Measurements from ENCODE around the gene TSNAX. TPM values are rescaled to one million over a fixed set of nuclear protein-coding genes. Genes with fewer than 3 reads are reported as not detected.

TSNAX gene
- total and polyA plus RNA-seq, 8 donors: 10.2 to 63.4 (median 23.1) TPM

- 49 to 54% (median 51%) methylated on average over 15 of the region's 15 CpGs for WGBS, 5 donors
- intact Hi-C loops (cut with DNase I; ENCODE audit: low total_unique reads): no loop called here
- TF ChIP-seq POLR2A (IDR thresholded peaks at IDR 0.05): no peak
- no peak for TF ChIP-seq CTCF (IDR thresholded peaks at IDR 0.05)
- no peak for TF ChIP-seq EP300 (IDR thresholded peaks at IDR 0.05)
- TF ChIP-seq POLR2AphosphoS5 (IDR thresholded peaks at IDR 0.05): no peak
These were observed 790 bp upstream of the TSNAX start for GRCh38 chr1:231527586-231528171.

GRCh38 chr1:231533240-231533639 is 4.8 kb downstream of the TSNAX start:
- H3K4me3 ChIP-seq: no peak overlapping the region

More at GRCh38 chr1:231527586-231528171, 790 bp upstream of the TSNAX start:
- DNase-seq: peak in 1 of 2 donors; percentile 10
- no peaks in the 10 kb centered on the region for H3K27me3 ChIP-seq
- no peaks in the 10 kb centered on the region for H3K9me3 ChIP-seq
- peak overlapping the region; percentile 67 to 89 (median 78) for H3K4me3 ChIP-seq
- peaks cover 7 to 45% (median 37%) of the 10 kb centered on the region in 4 donors for H3K4me1 ChIP-seq
- H3K36me3 ChIP-seq: peaks cover 0 to 18% (median 13%) of the 10 kb centered on the region in 4 donors
- H3K27ac ChIP-seq: peak overlapping the region; percentile 88 to 96 (median 90)

DNA sequence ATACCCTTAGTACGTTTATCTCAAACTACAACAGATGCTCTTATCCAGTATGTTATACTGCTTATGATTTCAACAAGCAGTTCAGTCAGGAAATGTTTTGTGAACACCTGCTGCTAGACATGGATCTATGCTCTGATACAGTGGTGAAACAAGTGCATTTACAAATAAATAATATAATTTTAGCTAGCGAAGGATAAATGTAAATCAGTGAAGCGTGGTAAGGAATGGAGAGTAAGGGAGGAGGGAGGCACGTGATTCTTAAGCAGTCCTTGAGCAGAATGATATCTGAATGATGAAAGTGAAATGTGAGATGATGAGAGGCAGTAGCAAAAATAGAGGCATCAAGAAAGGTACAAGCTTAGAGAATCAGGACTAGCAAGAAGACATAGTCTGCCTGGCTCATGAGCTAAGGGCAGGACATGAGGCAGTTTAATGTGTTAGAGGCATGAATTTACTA is 6.3 kb downstream of the TSNAX start:
- peaks cover 0 to 57% (median 49%) of the 10 kb centered on the region in 4 donors for H3K36me3 ChIP-seq
- no peak for TF ChIP-seq POLR2A (IDR thresholded peaks at IDR 0.05)
- no peak for TF ChIP-seq CTCF (IDR thresholded peaks at IDR 0.05)
- TF ChIP-seq POLR2AphosphoS5 (IDR thresholded peaks at IDR 0.05): no peak
- no peak for TF ChIP-seq EP300 (IDR thresholded peaks at IDR 0.05)
- no peak for DNase-seq
- peaks cover 3 to 57% (median 32%) of the 10 kb centered on the region in 4 donors for H3K4me1 ChIP-seq
- intact Hi-C loops (cut with DNase I; ENCODE audit: low total_unique reads): no loop called here
- WGBS, 5 donors: 65 to 74% (median 74%) methylated on average over 4 of the region's 4 CpGs
- H3K9me3 ChIP-seq: no peaks in the 10 kb centered on the region
- H3K27me3 ChIP-seq: no peaks in the 10 kb centered on the region
- no peak overlapping the region for H3K27ac ChIP-seq
- H3K4me3 ChIP-seq: no peak overlapping the region

More at GRCh38 chr1:231533240-231533639, 4.8 kb downstream of the TSNAX start:
- no peak for DNase-seq
- Histone ChIP-seq H3K27me3 (no peaks in the 10 kb centered on the region), H3K27ac (no peak overlapping the region), H3K9me3 (no peaks in the 10 kb centered on the region), H3K4me1 (peaks cover 7 to 66% (median 41%) of the 10 kb centered on the region in 4 donors), H3K36me3 (peaks cover 0 to 51% (median 40%) of the 10 kb centered on the region in 4 donors)
- TF ChIP-seq EP300 (IDR thresholded peaks at IDR 0.05): no peak
- TF ChIP-seq POLR2AphosphoS5 (IDR thresholded peaks at IDR 0.05): no peak
- no peak for TF ChIP-seq CTCF (IDR thresholded peaks at IDR 0.05)
- TF ChIP-seq POLR2A (IDR thresholded peaks at IDR 0.05): no peak
- 94 to 97% (median 95%) methylated on average over 7 of the region's 7 CpGs for WGBS, 5 donors
- intact Hi-C loops (cut with DNase I; ENCODE audit: low total_unique reads): no loop called here

GRCh38 chr1:231536099-231536498 is 7.6 kb downstream of the TSNAX start:
- peaks cover 0 to 60% (median 44%) of the 10 kb centered on the region in 4 donors for H3K36me3 ChIP-seq
- peaks cover 0 to 44% (median 18%) of the 10 kb centered on the region in 4 donors for H3K4me1 ChIP-seq
- 83 to 93% (median 88%) methylated on average over 2 of the region's 2 CpGs for WGBS, 5 donors
- H3K4me3 ChIP-seq: no peak overlapping the region
- no peaks in the 10 kb centered on the region for H3K27me3 ChIP-seq
- intact Hi-C loops (cut with DNase I; ENCODE audit: low total_unique reads): no loop called here
- no peak overlapping the region for H3K27ac ChIP-seq
- no peak for DNase-seq
- TF ChIP-seq CTCF (IDR thresholded peaks at IDR 0.05): no peak
- no peak for TF ChIP-seq EP300 (IDR thresholded peaks at IDR 0.05)
- TF ChIP-seq POLR2AphosphoS5 (IDR thresholded peaks at IDR 0.05): no peak
- H3K9me3 ChIP-seq: no peaks in the 10 kb centered on the region
